ENCODE data around the gene MRPL34.
A peak's percentile ranks its signal among the peaks of the same experiment; 100 is the strongest.

Gene MRPL34

GRCh38 chr19:17305517-17306284, at the start of gene MRPL34:
Gene MRPL34 (plus strand): TSS chr19:17305872. CDS start chr19:17305893, 21 bp downstream.
- peak within 1 kb of the TSS; percentile 82 for H3K4me3 ChIP-seq (ENCODE audit: low read depth, low read length)
- peak; percentile 79 for TF ChIP-seq CTCF (IDR thresholded peaks at IDR 0.05; ENCODE audit: low read depth, low read length, missing control alignments)
- DNase-seq (ENCODE audit: low read depth): peak; percentile 98

GRCh38 chr19:17256130-17256529, 49.5 kb upstream of the MRPL34 start:
- H3K4me3 ChIP-seq (ENCODE audit: low read depth, low read length): no peak overlapping the region
- no peak for DNase-seq (ENCODE audit: low read depth)
- TF ChIP-seq CTCF (IDR thresholded peaks at IDR 0.05; ENCODE audit: low read depth, low read length, missing control alignments): no peak

GRCh38 chr19:17259118-17259780, 46.4 kb upstream of the MRPL34 start:
- no peak for TF ChIP-seq CTCF (IDR thresholded peaks at IDR 0.05; ENCODE audit: low read depth, low read length, missing control alignments)
- no peak for DNase-seq (ENCODE audit: low read depth)
- no peak overlapping the region for H3K4me3 ChIP-seq (ENCODE audit: low read depth, low read length)

DNA sequence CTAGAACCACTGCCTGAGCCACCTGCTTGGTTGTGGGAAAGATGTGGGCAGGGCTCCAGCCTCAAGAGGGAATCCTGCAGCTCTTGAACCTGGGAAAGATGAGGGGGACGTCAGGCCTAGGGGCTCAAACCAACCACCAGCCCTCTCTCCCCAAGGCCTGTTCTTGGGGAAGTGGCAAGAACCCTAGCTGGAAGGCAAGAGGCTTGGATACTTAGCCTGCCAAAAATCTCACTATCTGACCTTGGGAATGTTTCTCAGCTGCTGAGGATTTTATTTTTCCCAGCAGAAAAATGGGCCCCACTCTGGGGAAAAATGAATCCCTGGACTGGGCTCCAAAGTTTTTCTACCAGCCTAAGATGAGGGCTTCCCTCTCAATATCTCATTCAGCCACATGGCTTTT, 45.7 kb upstream of the MRPL34 start:
- H3K4me3 ChIP-seq (ENCODE audit: low read depth, low read length): no peak overlapping the region
- TF ChIP-seq CTCF (IDR thresholded peaks at IDR 0.05; ENCODE audit: low read depth, low read length, missing control alignments): no peak
- no peak for DNase-seq (ENCODE audit: low read depth)

DNA sequence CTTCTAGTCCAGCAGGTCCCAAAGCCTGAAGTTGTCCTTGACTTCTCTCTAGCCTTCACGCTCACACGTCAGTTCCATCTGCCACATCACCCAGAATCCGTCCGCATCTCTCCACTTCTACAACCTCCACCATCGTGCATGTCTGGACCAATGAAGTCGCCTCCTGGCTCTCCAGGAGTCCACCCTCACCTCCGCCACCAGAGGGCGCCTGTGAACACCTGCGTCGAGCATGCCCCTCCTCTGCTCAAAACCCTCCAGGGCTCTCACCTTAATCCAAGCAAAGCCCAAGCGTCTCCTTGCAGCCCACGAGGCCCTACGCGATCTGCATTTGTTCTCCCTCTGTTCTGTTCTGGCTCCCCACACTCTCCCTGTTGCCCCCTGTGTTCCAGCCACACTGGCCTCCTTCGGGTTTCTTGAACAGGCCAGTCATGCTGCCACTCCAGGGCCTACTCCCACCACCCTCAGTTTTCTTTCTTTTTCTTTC, 44.8 kb upstream of the MRPL34 start:
- peak; percentile 78 for DNase-seq (ENCODE audit: low read depth)
- TF ChIP-seq CTCF (IDR thresholded peaks at IDR 0.05; ENCODE audit: low read depth, low read length, missing control alignments): peak; percentile 99
- no peak overlapping the region for H3K4me3 ChIP-seq (ENCODE audit: low read depth, low read length)

GRCh38 chr19:17262557-17262956, 43.1 kb upstream of the MRPL34 start:
- no peak for TF ChIP-seq CTCF (IDR thresholded peaks at IDR 0.05; ENCODE audit: low read depth, low read length, missing control alignments)

More at GRCh38 chr19:17262557-17262956, 43.1 kb upstream of the MRPL34 start:
- no peak for DNase-seq (ENCODE audit: low read depth)
- no peak overlapping the region for H3K4me3 ChIP-seq (ENCODE audit: low read depth, low read length)

Measured in GM12864 (cell line).